Measurements from ENCODE around the gene MSRB1.

DNA sequence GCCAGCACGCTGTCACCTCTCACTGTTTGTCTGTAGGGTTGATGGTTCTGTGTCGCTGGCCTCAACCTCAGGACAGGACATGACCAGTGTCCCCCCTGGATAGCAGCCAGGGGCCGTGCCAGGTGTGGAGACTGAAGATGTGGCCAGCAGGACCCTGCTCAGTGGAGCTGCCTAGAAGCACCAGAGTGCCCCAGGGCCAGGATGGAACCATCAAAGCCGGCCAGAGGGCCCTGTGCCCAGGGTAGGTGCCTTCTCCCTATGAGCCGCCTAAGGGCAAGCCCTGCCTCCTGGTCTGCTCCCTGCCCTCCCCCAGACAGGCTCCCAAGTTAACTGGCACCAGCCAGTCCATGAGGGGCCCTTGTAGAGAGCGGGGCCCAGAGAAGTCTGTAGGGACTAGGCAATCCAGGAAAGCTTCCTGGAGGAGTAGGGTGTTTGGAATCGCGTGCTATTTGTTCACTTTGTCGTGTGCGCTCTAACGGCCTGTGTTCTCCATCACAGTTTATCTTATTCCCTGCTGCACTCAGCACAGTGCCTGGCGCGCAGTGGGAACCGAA, 15.8 kb upstream of the MSRB1 start:
- TF ChIP-seq EP300 (IDR thresholded peaks at IDR 0.05) (no peak), POLR2A (IDR thresholded peaks at IDR 0.05) (no peak)
- TF ChIP-seq, protein P1, sequence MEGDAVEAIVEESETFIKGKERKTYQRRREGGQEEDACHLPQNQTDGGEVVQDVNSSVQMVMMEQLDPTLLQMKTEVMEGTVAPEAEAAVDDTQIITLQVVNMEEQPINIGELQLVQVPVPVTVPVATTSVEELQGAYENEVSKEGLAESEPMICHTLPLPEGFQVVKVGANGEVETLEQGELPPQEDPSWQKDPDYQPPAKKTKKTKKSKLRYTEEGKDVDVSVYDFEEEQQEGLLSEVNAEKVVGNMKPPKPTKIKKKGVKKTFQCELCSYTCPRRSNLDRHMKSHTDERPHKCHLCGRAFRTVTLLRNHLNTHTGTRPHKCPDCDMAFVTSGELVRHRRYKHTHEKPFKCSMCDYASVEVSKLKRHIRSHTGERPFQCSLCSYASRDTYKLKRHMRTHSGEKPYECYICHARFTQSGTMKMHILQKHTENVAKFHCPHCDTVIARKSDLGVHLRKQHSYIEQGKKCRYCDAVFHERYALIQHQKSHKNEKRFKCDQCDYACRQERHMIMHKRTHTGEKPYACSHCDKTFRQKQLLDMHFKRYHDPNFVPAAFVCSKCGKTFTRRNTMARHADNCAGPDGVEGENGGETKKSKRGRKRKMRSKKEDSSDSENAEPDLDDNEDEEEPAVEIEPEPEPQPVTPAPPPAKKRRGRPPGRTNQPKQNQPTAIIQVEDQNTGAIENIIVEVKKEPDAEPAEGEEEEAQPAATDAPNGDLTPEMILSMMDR (IDR thresholded peaks at IDR 0.05), result no peak

Measured in stomach (tissue), 4 donors.